ENCODE data around the gene PXYLP1.

Gene PXYLP1

DNA sequence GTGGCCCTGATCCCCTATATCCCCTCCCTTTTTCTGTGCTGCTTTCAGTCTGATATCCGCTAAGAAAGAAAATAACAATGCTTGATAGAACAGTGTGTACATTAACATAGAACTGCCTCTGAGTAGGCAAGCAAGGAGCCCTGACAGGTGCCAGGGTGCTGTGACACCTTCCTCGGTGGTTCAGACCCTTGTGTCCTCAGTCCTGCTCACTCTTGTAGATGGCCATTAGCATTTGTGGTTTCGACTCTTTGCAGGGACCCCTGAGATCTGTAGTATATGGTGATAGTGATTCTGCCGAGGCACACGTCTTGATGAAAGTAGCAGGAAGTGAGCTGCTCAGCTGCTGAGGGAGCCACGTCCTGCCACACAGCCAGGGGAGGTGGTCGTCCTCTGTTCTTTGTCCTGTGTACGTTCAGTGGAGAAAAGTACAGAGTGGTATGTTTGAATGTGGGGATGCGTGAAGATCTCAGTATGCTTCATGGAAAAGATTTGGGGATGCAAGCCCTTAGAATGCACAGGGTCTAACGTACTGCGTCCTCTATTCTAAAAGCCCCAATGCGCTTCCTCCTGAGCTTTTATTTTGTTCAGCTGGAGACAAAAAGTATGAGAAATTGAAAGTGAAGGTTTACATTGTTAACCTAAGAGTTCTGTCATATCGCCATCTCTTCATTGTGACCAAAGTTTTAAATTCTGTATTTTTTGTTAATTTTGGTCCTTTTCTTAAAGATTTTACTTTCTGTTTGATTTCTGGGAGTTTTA is 35.4 kb downstream of the PXYLP1 start:
- peaks cover 24% of the 10 kb centered on the region for H3K36me3 Mint-ChIP-seq (ENCODE audit: low read depth)
- H3K9me3 Mint-ChIP-seq: no peaks in the 10 kb centered on the region
- H3K27me3 Mint-ChIP-seq (ENCODE audit: low read depth, poor library complexity): no peaks in the 10 kb centered on the region
- no peak overlapping the region for H3K4me3 Mint-ChIP-seq
- peak overlapping the region; percentile 41 for H3K27ac Mint-ChIP-seq
- TF ChIP-seq, protein P1, sequence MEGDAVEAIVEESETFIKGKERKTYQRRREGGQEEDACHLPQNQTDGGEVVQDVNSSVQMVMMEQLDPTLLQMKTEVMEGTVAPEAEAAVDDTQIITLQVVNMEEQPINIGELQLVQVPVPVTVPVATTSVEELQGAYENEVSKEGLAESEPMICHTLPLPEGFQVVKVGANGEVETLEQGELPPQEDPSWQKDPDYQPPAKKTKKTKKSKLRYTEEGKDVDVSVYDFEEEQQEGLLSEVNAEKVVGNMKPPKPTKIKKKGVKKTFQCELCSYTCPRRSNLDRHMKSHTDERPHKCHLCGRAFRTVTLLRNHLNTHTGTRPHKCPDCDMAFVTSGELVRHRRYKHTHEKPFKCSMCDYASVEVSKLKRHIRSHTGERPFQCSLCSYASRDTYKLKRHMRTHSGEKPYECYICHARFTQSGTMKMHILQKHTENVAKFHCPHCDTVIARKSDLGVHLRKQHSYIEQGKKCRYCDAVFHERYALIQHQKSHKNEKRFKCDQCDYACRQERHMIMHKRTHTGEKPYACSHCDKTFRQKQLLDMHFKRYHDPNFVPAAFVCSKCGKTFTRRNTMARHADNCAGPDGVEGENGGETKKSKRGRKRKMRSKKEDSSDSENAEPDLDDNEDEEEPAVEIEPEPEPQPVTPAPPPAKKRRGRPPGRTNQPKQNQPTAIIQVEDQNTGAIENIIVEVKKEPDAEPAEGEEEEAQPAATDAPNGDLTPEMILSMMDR (IDR thresholded peaks at IDR 0.05): no peak
- no peak for DNase-seq
- H3K4me1 Mint-ChIP-seq: peaks cover 38% of the 10 kb centered on the region

DNA sequence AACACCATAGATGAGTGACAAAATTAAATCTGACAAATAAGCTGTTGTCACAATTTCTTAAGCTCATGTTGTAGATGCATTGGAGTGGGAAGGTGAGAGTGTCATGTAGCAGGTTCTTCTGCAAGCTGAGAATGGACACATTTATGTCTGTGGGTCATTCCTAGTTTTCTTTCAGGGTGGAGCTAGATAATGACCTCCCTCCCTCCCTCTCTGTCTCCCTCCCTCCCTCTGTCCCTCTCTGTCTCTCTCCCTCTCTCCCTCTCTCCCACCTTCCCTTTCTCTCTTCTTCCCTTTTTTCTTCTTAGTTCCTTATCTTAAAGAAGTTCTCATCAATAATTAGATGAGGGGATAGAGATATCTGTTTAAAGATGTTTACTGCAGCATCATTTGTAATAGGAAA is 36.0 kb downstream of the PXYLP1 start:
- Mint-ChIP-seq H3K4me1 (peaks cover 38% of the 10 kb centered on the region), H3K27ac (no peak overlapping the region), H3K9me3 (no peaks in the 10 kb centered on the region), H3K27me3 (ENCODE audit: low read depth, poor library complexity) (no peaks in the 10 kb centered on the region), H3K4me3 (no peak overlapping the region), H3K36me3 (ENCODE audit: low read depth) (peaks cover 23% of the 10 kb centered on the region)
- DNase-seq: no peak
- TF ChIP-seq, protein P1 (IDR thresholded peaks at IDR 0.05): no peak

DNA sequence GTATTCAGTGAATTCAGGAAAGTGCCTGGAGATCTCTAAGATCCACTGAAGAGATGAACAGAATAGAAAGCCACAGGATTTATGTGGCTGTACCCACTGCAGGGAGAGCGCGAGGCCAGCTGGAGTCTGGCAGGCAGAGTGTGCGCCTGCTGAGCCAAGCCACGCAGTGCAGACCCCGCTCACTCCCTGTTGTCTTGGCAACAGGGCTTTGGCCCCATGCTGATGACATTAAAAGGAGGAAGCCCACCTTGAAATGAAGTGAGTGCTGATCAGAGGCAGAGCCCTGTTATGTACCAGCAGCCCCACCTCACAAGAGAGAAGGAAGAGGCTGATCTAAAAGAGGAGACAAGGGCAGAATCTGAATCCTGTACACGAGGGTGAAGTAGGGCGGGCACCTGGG is 36.7 kb downstream of the PXYLP1 start:
- H3K27me3 Mint-ChIP-seq (ENCODE audit: low read depth, poor library complexity): no peaks in the 10 kb centered on the region
- TF ChIP-seq, protein P1 (IDR thresholded peaks at IDR 0.05): no peak
- no peak overlapping the region for H3K4me3 Mint-ChIP-seq
- DNase-seq: no peak
- H3K4me1 Mint-ChIP-seq: peaks cover 40% of the 10 kb centered on the region
- H3K36me3 Mint-ChIP-seq (ENCODE audit: low read depth): peaks cover 19% of the 10 kb centered on the region
- peak overlapping the region; percentile 56 for H3K27ac Mint-ChIP-seq
- no peaks in the 10 kb centered on the region for H3K9me3 Mint-ChIP-seq

DNA sequence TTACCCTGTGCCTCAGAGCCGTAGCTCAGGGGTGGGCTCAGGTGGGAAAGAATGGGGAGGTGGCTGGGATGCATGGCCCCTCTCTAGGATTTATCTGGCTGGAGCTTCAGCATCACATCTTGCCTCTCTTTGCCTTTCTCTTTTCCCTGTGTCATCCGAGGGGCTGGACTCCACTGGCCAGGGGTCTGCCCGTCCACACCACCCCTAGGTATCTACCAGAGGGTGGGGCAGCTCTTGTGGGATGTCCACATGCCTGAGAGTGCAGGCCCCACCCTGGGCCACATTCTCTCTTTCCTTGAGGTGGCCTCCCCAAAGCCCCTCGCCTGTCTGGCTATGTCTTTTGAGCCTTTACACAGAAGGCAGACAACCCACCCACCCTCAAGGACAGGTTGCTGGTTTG is 37.2 kb downstream of the PXYLP1 start:
- H3K9me3 Mint-ChIP-seq: no peaks in the 10 kb centered on the region
- DNase-seq: no peak
- TF ChIP-seq, protein P1 (IDR thresholded peaks at IDR 0.05): no peak
- peaks cover 45% of the 10 kb centered on the region for H3K4me1 Mint-ChIP-seq
- H3K27ac Mint-ChIP-seq: no peak overlapping the region
- H3K27me3 Mint-ChIP-seq (ENCODE audit: low read depth, poor library complexity): no peaks in the 10 kb centered on the region
- H3K4me3 Mint-ChIP-seq: no peak overlapping the region
- H3K36me3 Mint-ChIP-seq (ENCODE audit: low read depth): peaks cover 17% of the 10 kb centered on the region

DNA sequence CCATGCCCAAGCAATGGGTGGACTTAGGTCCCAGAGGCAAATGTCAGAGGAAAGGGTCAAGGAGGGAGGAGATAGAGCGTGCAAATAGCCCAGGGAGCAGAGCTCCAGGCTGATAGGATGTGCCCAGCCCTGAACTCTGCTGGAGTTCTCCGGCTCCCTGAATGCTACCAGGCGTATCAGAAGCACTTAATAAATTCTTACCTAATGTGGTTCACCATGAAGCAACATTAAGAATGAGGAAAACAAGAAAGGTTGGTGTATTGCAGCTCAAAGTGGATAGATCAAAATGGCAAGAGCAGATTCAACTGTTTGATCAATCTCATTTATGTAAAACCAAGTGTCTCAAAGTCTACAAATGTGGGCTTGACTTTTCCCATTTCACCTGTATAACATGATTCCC is 38.3 kb downstream of the PXYLP1 start:
- TF ChIP-seq, protein P1 (IDR thresholded peaks at IDR 0.05): no peak
- peak overlapping the region; percentile 55 for H3K27ac Mint-ChIP-seq
- no peaks in the 10 kb centered on the region for H3K27me3 Mint-ChIP-seq (ENCODE audit: low read depth, poor library complexity)
- peaks cover 8% of the 10 kb centered on the region for H3K36me3 Mint-ChIP-seq (ENCODE audit: low read depth)
- no peak for DNase-seq
- H3K4me3 Mint-ChIP-seq: peak overlapping the region; percentile 46
- no peaks in the 10 kb centered on the region for H3K9me3 Mint-ChIP-seq
- H3K4me1 Mint-ChIP-seq: peaks cover 47% of the 10 kb centered on the region
